Astrocyte (in vitro differentiated cells and primary cell): ENCODE data around the gene MTFR2.

Source experiments
- EZH2 ChIP-seq: IDR thresholded peaks from 2 replicates; pipeline ENCODE4 v1.6.1; 2012; ENCODE audit warnings: mild to moderate bottlenecking, low read length, inconsistent platforms; ENCODE audit not compliant: insufficient read depth
- TF ChIP-seq, protein P1 (sequence below): IDR thresholded peaks from 2 replicates; pipeline ENCODE4 v1.5.1; 2011; ENCODE audit warnings: low read depth, mild to moderate bottlenecking, inconsistent platforms, low read length, moderate library complexity; ENCODE audit not compliant: insufficient read depth

DNA sequence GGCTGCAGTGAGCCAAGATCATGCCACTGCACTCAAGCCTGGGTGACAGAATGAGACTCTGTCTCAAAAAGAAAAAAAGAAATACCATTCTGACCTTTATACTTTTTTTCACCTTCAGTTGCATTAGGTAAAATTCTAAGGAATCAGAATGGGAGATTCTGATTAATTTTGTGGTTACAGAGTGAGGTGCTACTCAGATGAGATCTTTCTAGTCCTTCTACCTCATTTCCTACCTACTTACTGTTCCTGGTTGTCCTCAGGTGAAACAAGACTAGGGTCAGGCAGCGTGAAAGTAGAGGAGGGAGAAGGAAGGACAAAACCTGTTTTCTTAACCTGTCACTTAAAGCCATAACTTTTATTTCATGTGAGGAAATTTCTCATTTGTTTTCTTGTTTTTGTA lies 63.7 kb downstream of the MTFR2 start:
- TF ChIP-seq, protein P1, sequence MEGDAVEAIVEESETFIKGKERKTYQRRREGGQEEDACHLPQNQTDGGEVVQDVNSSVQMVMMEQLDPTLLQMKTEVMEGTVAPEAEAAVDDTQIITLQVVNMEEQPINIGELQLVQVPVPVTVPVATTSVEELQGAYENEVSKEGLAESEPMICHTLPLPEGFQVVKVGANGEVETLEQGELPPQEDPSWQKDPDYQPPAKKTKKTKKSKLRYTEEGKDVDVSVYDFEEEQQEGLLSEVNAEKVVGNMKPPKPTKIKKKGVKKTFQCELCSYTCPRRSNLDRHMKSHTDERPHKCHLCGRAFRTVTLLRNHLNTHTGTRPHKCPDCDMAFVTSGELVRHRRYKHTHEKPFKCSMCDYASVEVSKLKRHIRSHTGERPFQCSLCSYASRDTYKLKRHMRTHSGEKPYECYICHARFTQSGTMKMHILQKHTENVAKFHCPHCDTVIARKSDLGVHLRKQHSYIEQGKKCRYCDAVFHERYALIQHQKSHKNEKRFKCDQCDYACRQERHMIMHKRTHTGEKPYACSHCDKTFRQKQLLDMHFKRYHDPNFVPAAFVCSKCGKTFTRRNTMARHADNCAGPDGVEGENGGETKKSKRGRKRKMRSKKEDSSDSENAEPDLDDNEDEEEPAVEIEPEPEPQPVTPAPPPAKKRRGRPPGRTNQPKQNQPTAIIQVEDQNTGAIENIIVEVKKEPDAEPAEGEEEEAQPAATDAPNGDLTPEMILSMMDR = no peak
- TF ChIP-seq EZH2 = no peak
